Neural cell (in vitro differentiated cells): ENCODE data around the gene PTPRN2. TPM values are rescaled to one million over a fixed set of nuclear protein-coding genes. Genes with fewer than 3 reads are reported as not detected.

ENCODE experiments used
- H2AFZ ChIP-seq: fragments of 200-600, 300-800 bp; sonication (generic), shearing (Covaris generic); 2 replicates; pipeline ENCODE4 v1.6.0; 2014; ENCODE audit warnings: low read depth, mild to moderate bottlenecking, antibody characterized with exemption, low read length, moderate library complexity
- H3F3A ChIP-seq: fragments of 200-600 bp; shearing (Covaris generic); 2 replicates; pipeline ENCODE4 v1.6.1; 2016; ENCODE audit warnings: mild to moderate bottlenecking, moderate library complexity, mixed read lengths, antibody characterized with exemption, low read length; ENCODE audit not compliant: insufficient read depth, poor library complexity, severe bottlenecking
- H3K27ac ChIP-seq: fragments of 200-600, 300-800 bp; sonication (generic), shearing (Covaris generic); 2 replicates; pipeline ENCODE4 v1.5.1; 2014; ENCODE audit warnings: mild to moderate bottlenecking, low read length, moderate library complexity
- H3K27me3 ChIP-seq: fragments of 300-800, 200-600 bp; sonication (generic), shearing (Covaris generic); 2 replicates; pipeline ENCODE4 v1.6.0; 2014; ENCODE audit warnings: mild to moderate bottlenecking, low read depth, low read length, moderate library complexity; ENCODE audit not compliant: insufficient read depth
- H3K36me3 ChIP-seq: fragments of 300-800, 200-600 bp; sonication (generic), shearing (Covaris generic); 2 replicates; pipeline ENCODE4 v1.5.1; 2014; ENCODE audit warnings: mild to moderate bottlenecking, antibody characterized with exemption, low read length, moderate library complexity; ENCODE audit not compliant: insufficient read depth
- H3K4me2 ChIP-seq: fragments of 300-800, 200-600 bp; sonication (generic), shearing (Covaris generic); 2 replicates; pipeline ENCODE4 v1.6.0; 2014; ENCODE audit warnings: mild to moderate bottlenecking, low read length
- H3K4me3 ChIP-seq: fragments of 300-800, 200-600 bp; sonication (generic), shearing (Covaris generic); 2 replicates; pipeline ENCODE4 v1.5.1; 2014; ENCODE audit warnings: mild to moderate bottlenecking, low read length, moderate library complexity
- H3K79me2 ChIP-seq: fragments of 200-600 bp; shearing (Covaris generic); replicated peaks from 2 replicates; pipeline ENCODE4 v1.6.0; 2014; ENCODE audit warnings: mild to moderate bottlenecking, low read length, moderate library complexity; ENCODE audit not compliant: insufficient read depth
- H3K9ac ChIP-seq: fragments of 300-800, 200-600 bp; sonication (generic), shearing (Covaris generic); 2 replicates; pipeline ENCODE4 v1.6.1; 2016; ENCODE audit warnings: mild to moderate bottlenecking, low read length, mixed read lengths
- H3K9me2 ChIP-seq: fragments of 200-600 bp; shearing (Covaris generic); 2 replicates; pipeline ENCODE4 v1.6.1; 2016; ENCODE audit warnings: mild to moderate bottlenecking, low read length, mixed read lengths; ENCODE audit not compliant: insufficient read depth
- H3K9me3 ChIP-seq: fragments of 200-600, 300-800 bp; sonication (generic), shearing (Covaris generic); 2 replicates; pipeline ENCODE4 v1.6.1; 2016; ENCODE audit warnings: mild to moderate bottlenecking, mixed run types, low read length, moderate library complexity, mixed read lengths
- H4K20me1 ChIP-seq: fragments of 200-600 bp; shearing (Covaris generic); 2 replicates; pipeline ENCODE4 v1.6.1; 2016; ENCODE audit warnings: mild to moderate bottlenecking, mixed run types; ENCODE audit not compliant: insufficient read depth
- EP300 ChIP-seq: fragments of 450-650 bp; conservative IDR thresholded peaks from 2 replicates; pipeline ENCODE4 v1.6.1; 2014; ENCODE audit warnings: antibody characterized with exemption, mild to moderate bottlenecking, moderate library complexity; ENCODE audit not compliant: poor library complexity, severe bottlenecking
- EZH2 ChIP-seq: fragments of 200-600, 300-800 bp; shearing (Covaris generic), sonication (generic); IDR thresholded peaks from 2 replicates; pipeline ENCODE4 v1.6.1; 2014; ENCODE audit warnings: antibody characterized with exemption, low read length, borderline replicate concordance, mild to moderate bottlenecking; ENCODE audit not compliant: insufficient read depth, poor library complexity, severe bottlenecking
- MXI1 ChIP-seq: fragments of 450-650 bp; conservative IDR thresholded peaks from 2 replicates; pipeline ENCODE4 v1.6.1; 2014; ENCODE audit warnings: antibody characterized with exemption, mild to moderate bottlenecking; ENCODE audit not compliant: poor library complexity, severe bottlenecking
- POLR2AphosphoS5 ChIP-seq: IDR thresholded peaks from 2 replicates; pipeline ENCODE4 v1.6.1; 2012
- RAD21 ChIP-seq: fragments of 450-650 bp; conservative IDR thresholded peaks from 2 replicates; pipeline ENCODE4 v1.6.1; 2014; ENCODE audit warnings: antibody characterized with exemption, mild to moderate bottlenecking, moderate library complexity
- REST ChIP-seq: IDR thresholded peaks from 2 replicates; pipeline ENCODE4 v1.6.1; 2012; ENCODE audit warnings: borderline replicate concordance
- SMC3 ChIP-seq: fragments of 450-650 bp; conservative IDR thresholded peaks from 2 replicates; pipeline ENCODE4 v1.6.1; 2014; ENCODE audit warnings: antibody characterized with exemption, mild to moderate bottlenecking, moderate library complexity; ENCODE audit not compliant: poor library complexity
- TAF1 ChIP-seq: IDR thresholded peaks from 2 replicates; pipeline ENCODE4 v1.6.1; 2012; ENCODE audit warnings: low read depth
- polyA plus RNA-seq: library from polyadenylated mRNA; depleted of rRNA; stranded (reverse); fragments of >200 nt; gene quantifications from 2 replicates; pipeline ENCODE4 v1.2.3, GENCODE V29; 2014
- TF ChIP-seq, protein P1 (sequence below): fragments of 450-650 bp; IDR thresholded peaks from 2 replicates; pipeline ENCODE4 v1.5.1; 2014; ENCODE audit warnings: antibody characterized with exemption, mild to moderate bottlenecking, moderate library complexity; ENCODE audit not compliant: poor library complexity, severe bottlenecking

The PTPRN2 gene
- polyA plus RNA-seq, 1 donor from 2014 or later, result 31.0 TPM

DNA sequence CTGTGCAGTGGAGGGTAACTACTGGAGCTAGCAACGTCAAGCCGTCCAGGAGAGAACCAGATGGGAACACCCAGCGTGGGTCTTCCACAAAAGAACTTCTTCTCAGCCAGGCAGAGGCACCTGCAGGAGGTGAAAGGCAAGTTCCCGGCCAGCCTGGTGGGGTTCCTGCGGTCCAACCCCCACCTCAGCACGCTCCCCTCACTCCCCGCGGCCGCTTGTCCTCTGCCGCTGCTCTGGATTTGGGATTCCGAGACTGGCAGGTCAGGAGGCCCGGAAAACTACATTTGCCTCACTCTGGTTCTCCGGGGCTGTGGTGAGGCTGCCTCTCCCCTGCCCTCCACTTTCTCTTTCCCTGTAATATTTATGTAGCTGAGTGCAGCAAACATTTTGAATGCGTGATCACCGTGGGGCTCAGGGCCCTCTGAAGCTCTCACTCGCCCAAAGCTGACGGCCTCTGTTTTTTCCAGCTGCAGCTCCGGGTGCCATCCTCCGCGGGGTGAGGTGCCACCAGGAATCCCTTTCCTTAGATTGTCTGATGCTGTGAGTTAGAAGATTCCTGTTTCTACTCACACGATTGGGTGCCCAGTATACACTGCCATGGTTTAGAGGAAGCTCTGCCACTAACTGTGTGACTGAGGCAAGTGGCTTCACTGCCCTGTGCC, 884.0 kb downstream of the PTPRN2 start:
- Histone ChIP-seq H3K4me3 (no peak overlapping the region), H3K36me3 (no peaks in the 10 kb centered on the region), H3F3A (no peaks in the 10 kb centered on the region), H3K9me3 (no peaks in the 10 kb centered on the region), H3K9ac (no peak overlapping the region), H3K79me2 (no peaks in the 10 kb centered on the region), H3K27ac (no peak overlapping the region), H3K4me2 (no peak overlapping the region), H4K20me1 (no peaks in the 10 kb centered on the region), H2AFZ (no peak overlapping the region), H3K9me2 (no peaks in the 10 kb centered on the region), H3K27me3 (no peaks in the 10 kb centered on the region)
- no peak for TF ChIP-seq TAF1
- TF ChIP-seq REST, result no peak
- no peak for TF ChIP-seq POLR2AphosphoS5
- no peak for TF ChIP-seq RAD21
- TF ChIP-seq, protein P1, sequence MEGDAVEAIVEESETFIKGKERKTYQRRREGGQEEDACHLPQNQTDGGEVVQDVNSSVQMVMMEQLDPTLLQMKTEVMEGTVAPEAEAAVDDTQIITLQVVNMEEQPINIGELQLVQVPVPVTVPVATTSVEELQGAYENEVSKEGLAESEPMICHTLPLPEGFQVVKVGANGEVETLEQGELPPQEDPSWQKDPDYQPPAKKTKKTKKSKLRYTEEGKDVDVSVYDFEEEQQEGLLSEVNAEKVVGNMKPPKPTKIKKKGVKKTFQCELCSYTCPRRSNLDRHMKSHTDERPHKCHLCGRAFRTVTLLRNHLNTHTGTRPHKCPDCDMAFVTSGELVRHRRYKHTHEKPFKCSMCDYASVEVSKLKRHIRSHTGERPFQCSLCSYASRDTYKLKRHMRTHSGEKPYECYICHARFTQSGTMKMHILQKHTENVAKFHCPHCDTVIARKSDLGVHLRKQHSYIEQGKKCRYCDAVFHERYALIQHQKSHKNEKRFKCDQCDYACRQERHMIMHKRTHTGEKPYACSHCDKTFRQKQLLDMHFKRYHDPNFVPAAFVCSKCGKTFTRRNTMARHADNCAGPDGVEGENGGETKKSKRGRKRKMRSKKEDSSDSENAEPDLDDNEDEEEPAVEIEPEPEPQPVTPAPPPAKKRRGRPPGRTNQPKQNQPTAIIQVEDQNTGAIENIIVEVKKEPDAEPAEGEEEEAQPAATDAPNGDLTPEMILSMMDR, result no peak
- TF ChIP-seq EP300, result no peak
- no peak for TF ChIP-seq MXI1
- no peak for TF ChIP-seq EZH2
- TF ChIP-seq SMC3, result no peak

- Histone ChIP-seq H4K20me1 (no peaks in the 10 kb centered on the region), H3K4me2 (no peak overlapping the region), H2AFZ (no peak overlapping the region), H3K79me2 (no peaks in the 10 kb centered on the region), H3K9ac (no peak overlapping the region), H3K4me3 (no peak overlapping the region), H3K9me3 (no peaks in the 10 kb centered on the region), H3K27ac (no peak overlapping the region), H3F3A (no peaks in the 10 kb centered on the region), H3K36me3 (no peaks in the 10 kb centered on the region), H3K27me3 (no peaks in the 10 kb centered on the region), H3K9me2 (no peaks in the 10 kb centered on the region)
- TF ChIP-seq REST (no peak), POLR2AphosphoS5 (no peak), EP300 (no peak), SMC3 (no peak), TAF1 (no peak), EZH2 (no peak), RAD21 (no peak), MXI1 (no peak)
- TF ChIP-seq, protein P1, result no peak
Observed at GRCh38 chr7:157703131-157703530, 884.5 kb downstream of the PTPRN2 start.
